PFSK-1 (cell line): ENCODE measurements around the gene ASCC3.

ENCODE experiments used
- POLR2AphosphoS5 ChIP-seq: IDR thresholded peaks from 2 replicates; pipeline ENCODE4 v1.6.1; 2012; ENCODE audit warnings: low read depth, mild to moderate bottlenecking, control low read depth, low read length, moderate library complexity
- TF ChIP-seq, protein P1 (sequence below), 2 experiments: IDR thresholded peaks; 2 replicates each; pipeline versions ENCODE4 v1.6.1 to v1.8.0; 2011 to 2012; ENCODE audit warnings: low read depth in 2 of 2, low read length in 2 of 2, control low read depth in 1 of 2, inconsistent platforms in 1 of 2, mild to moderate bottlenecking in 1 of 2, moderate library complexity in 1 of 2; ENCODE audit not compliant: insufficient read depth in 1 of 2

DNA sequence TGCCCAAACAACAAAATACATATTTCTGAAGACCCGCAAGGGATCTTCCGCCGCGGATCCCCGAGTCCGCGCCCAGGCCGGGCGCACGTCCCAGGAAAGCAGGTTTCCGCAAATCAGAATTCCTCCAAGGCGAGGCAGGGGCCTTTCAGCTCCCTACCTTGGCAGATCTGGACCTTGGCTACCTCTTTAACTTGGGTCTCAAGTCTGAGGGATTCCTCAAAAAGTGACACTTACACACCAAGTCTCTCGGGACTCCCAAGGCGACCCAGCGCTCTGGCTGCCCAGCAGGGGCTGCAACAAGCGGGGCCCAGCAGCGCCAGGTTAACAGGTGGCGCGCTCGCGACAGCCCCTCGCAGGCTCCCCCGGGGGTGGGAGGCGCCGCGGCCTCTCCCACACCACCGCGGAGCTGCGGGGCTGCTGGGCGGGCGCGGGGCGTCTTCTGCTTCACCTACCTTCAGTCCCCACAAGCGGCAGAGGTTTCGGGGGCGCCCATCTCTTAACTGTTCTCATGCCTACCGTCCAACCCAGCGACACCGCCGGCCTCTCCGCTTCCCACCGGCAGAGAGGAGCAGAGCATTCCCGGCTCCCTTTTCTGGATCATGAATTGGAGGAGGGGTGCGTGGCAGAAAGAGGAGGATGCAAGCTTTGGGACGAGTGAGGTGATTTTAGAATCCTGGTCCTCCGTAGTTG, 416.8 kb downstream of the ASCC3 start:
- no peak for TF ChIP-seq POLR2AphosphoS5
- TF ChIP-seq, protein P1, sequence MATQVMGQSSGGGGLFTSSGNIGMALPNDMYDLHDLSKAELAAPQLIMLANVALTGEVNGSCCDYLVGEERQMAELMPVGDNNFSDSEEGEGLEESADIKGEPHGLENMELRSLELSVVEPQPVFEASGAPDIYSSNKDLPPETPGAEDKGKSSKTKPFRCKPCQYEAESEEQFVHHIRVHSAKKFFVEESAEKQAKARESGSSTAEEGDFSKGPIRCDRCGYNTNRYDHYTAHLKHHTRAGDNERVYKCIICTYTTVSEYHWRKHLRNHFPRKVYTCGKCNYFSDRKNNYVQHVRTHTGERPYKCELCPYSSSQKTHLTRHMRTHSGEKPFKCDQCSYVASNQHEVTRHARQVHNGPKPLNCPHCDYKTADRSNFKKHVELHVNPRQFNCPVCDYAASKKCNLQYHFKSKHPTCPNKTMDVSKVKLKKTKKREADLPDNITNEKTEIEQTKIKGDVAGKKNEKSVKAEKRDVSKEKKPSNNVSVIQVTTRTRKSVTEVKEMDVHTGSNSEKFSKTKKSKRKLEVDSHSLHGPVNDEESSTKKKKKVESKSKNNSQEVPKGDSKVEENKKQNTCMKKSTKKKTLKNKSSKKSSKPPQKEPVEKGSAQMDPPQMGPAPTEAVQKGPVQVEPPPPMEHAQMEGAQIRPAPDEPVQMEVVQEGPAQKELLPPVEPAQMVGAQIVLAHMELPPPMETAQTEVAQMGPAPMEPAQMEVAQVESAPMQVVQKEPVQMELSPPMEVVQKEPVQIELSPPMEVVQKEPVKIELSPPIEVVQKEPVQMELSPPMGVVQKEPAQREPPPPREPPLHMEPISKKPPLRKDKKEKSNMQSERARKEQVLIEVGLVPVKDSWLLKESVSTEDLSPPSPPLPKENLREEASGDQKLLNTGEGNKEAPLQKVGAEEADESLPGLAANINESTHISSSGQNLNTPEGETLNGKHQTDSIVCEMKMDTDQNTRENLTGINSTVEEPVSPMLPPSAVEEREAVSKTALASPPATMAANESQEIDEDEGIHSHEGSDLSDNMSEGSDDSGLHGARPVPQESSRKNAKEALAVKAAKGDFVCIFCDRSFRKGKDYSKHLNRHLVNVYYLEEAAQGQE (IDR thresholded peaks at IDR 0.05; ENCODE audit: insufficient read depth in 1 of 2, low read depth in 2 of 2, low read length in 2 of 2) = no peak
